Activated T-cell treated with anti-CD3 and anti-CD28 coated beads, Interleukin-2, amount 50 U/mL, for 1 hour (primary cell): ENCODE results near the gene VGLL1.

Experiments used
- DNase-seq: peaks from one replicate; pipeline ENCODE4 v3.0.0-alpha.2; 2020

Gene VGLL1

DNA sequence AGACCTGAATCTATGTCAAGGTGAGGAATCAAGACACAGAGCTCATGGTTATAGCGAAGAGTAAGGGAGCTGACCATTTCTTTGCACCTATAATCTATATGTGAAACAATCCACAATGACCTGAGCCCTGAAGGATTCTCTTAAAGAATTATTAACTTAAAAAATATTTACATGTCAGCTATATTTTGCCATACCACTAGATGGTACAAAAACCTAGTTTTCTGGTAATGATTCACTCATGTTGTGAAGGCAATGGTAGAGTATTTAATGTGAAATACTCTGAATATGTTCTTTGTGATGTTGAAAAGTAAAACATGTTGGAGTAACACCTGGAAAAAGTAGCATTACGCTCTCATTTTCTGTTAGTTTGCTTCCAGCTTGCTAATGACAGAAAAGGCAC, 40.0 kb downstream of the VGLL1 start:
- DNase-seq, result no peak

DNA sequence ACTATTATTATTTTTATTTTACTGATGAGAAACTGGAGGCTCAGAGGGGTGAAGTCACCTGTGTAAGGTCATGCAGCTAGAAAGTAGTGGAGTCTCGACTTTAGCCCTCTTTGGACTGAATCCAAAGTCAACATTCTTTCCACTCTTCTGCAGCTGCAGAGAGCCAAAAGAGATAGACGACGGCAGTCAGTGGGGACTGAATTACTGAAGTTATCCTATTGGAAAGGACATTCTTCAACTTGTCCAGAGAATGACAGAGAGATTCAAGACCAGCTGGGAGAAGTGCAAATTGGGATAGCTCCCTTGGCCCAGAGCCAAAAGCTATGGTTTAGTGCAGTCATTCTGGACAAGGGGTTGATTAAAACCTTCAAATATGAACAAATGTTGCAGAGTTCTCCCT, 42.5 kb downstream of the VGLL1 start:
- no peak for DNase-seq

DNA sequence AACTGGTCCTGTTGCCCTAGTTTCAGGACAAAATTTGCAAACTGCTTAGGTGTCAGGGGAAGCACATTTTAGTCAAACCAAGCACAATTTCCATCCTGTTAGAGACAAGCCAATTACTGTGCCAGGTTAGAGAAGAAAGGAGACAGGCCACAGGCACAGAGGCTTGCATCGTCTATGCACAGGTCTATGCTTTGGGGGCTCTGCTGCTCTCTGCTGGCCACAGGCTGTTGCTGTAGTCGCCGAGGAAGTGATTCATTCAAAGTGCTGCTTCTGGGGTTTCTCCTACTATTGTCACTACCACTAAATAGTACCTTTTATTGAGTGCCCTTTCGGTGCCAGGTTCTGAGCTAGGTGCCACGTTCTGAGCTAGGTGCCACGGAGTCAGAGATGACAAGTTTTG, 45.5 kb downstream of the VGLL1 start:
- DNase-seq, result peak; percentile 66

DNA sequence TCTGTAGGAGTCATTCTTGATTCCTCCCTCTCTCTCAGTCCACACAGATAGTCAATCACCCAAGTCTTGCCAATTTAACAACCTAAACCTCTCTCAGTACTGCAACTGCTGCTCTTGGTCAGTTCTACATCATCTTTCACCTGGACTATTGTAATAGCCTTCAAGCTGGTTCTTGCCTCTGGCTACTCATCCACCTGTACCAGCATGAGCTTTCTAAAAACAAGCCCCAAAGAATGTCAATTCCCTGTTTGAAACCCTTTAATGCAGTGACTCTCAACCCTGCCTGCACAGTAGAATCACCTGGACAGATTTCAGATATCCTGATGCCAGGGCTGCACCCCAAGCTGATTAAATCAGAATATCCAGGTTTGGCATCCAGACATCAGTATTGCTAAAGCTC, 48.3 kb downstream of the VGLL1 start:
- no peak for DNase-seq

DNA sequence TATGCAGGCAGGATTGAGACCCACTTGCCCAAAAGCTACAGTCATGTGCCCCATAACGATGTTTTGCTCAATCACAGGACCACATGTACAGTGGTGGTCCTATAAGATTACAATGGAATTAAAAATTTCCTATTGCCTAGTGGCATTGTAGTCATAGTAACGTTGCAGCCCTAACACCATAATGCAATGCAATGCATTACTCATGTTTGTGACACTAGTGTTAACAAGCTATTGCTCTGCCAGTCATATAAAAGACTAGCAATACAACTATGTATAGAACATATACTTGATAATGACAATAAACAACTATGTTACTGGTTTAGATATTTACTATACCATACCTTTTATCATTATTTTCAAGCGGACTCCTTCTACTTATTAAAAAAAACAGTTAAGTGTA, 50.6 kb downstream of the VGLL1 start:
- DNase-seq, result no peak

DNA sequence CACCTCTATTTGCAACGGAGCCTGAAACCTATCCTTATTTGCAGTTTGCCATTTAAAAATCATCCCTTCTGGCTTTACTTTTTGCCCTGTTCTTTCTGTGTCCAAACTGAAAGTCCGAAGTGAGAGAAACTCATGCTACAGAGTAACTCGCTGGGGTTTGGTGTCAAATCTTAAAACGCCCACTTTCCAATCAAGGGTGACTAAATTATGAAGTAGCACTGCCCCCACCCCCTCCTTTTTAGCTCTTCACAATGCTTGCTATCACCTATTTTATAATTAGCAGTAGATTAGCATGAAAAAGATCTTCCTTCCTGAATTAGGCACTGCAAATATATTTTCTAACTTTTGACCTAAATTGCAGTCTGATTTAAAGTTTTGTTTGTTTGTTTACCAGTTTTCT, 52.5 kb downstream of the VGLL1 start:
- no peak for DNase-seq

DNA sequence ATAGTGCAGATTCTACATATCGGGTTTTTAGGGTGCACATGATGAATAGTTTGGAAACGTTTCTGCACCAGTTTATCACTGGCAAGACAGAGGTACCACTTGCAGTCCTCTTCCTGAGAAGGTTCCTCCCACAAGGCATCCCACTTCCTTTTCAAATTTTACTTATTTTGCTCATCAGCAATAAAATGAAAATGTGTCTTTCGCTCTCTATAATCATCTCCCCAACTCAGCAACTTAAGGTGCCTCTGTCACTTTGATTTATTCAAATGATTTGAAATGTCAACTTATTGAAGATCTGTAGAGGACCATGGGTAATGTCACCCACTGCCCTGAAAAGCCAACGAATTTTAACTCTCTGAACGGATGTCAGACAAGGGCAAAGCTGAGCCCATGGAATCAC, 53.2 kb downstream of the VGLL1 start:
- no peak for DNase-seq

DNA sequence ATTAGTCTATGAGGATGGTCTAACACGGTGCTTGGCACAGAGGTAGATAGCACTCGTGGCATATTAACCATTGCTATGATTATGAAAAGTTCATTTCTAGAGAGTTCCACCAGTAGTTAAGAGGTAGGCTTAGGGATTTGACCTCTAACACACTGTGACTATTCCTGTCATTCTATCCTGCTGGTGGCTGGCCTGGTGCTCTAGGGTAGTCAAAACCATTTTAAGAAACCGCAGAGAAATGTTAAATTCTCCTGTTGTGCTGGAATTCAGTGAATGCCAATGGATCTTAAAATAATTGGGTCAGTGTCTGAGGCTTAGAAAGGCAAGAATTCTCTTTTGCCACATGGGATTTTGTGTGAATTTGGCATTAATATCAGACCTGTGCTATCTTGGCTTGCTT, 53.9 kb downstream of the VGLL1 start:
- DNase-seq, result no peak

DNA sequence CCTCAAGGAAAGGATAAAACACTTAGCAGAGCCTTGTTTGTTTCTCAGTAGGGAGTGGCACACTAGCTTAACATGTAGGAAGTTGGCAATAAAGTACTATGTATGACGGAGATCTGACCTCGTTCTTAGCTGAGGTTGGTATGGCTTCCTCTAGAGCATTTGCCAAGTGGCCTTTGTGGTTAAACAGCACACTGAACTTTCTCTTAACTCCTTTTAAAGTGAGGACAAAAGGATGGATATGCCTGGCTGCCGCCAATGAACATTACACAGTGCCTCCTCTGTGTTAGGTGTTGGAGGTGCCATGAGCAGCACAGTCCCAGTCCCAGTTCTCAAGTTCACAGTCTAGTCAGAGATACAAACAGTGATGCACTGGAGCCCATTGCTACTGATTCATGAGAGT, 54.4 kb downstream of the VGLL1 start:
- peak; percentile 40 for DNase-seq

DNA sequence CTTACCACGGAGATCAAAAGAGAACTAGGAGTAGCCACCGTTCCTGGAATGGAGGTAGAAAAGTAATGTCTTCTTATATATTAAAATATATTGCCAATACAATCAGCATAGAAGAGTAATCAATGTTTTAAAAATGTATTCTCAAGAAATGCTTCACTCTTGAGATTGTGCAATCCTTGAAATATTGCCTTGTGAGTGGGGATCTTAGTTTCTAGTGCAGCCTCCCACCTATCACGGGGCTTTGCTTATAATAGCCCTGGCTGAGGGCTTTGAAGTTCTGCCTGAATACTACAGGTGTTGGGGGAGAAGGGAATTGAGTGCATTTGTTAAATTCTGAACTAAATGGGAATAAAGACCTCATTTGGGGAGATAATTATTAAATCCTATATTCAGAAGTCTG, 55.5 kb downstream of the VGLL1 start:
- no peak for DNase-seq

DNA sequence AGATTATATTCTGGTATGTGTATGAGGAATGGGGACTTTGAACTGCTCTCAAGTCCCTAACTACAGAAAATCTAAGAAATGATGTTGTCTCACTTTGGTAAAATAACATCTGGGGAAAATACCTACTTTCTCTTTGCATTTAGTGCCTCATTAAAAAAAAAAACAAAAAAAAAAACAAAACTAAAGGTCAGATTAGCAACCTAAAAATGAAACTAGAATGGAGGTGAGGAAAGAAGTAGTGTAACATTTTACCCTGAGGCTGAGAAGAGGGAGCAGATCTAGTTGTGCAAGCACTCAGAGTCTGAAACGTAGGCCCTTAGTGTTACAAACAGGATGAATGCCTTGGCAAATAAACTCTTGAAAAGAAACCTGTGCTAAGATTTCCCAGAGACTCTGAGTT, 56.0 kb downstream of the VGLL1 start:
- DNase-seq, result no peak

DNA sequence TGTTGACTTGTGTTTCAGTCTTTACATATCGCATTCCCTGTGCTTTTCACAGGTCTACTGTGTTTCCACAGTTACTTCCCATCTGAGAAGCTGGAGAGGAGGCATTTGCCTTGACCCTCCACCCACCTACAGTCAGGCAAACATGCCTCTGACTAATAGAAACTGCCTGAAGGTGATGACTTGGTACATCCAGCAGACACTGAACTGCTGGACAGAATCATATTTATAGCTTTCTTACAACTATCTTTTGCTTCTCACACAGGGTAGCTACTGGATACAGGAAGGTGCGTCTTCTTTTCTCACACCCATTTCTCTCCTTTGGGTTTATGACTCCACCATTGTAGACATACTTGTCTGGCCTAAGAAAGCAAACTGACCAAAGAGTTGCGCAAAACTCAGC, 58.0 kb downstream of the VGLL1 start:
- DNase-seq, result no peak

DNA sequence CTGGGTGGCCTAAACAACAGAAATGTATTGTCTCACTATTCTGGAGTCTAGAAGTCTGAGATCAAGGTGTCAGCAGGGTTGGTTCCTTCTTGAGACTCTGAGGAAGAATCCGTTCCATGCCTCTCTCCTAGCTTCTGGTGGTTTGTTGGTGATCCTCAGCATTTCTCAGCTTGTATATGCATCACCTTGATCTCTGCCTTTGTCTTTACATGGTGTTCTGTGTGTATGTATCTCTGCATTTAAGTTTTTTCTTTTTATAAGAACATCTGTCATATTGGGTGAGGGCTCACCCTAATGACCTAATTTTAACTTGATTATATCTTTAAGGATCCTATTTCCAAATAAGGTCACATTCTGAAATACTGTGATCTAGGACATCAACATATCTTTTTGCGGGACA, 65.3 kb downstream of the VGLL1 start:
- DNase-seq, result no peak

DNA sequence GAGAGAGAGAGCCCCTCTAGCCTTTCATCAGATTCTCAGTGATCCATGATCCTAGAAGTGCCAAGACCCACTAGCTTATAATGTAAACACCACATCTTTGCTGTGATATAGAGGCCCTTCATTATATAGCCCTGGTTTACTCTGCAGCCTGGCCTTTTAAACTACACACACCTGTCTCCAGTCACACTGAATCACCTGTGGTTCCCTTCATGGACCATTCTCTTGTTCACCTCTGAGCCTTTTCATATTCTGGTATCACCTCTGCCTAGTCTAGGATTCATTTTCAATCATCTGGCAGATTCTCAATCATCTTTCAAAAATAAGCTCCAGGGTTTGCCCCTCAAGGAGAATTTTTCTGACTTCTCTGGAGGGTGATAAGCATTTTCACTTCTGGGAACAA, 65.9 kb downstream of the VGLL1 start:
- no peak for DNase-seq

DNA sequence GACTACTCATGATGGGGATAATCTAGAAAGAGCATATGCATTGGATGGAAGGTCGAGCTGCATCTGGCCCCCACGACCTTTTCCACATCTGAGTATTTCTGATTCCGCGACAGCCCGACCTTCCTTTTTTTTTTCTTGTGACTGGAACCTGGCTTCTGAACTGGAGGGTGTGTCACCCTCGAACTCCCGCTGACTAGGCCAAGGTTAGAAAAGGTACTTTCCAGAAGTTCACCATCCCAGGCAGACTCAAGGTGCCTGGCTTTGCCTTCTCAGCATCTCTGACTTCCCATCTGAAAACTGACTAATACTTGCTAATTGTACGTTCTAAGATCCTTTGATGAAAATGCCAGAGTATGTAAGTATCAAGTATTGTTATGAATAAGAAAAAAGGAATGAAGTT, 66.6 kb downstream of the VGLL1 start:
- no peak for DNase-seq

DNA sequence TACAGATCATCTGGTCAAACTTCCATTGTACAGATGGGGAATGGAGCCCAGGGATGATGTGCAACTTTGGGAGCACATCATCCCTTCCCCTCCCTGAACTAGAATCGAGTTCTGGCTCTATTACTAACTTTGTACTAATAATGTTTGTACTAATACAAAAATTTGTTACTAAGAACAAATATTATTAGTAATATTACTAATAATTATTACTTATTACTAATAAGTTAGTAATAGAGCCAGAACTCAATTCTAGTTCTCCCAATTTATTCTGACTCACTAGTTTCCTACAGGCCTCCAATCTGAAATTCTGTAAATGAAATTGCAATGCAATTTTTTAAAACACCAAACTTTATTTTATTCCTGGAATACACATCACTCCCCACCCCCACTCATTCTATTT, 68.0 kb downstream of the VGLL1 start:
- no peak for DNase-seq
